SK-N-SH (cell line): ENCODE measurements around the gene ZNF260. TPM values are rescaled to one million over a fixed set of nuclear protein-coding genes. Genes with fewer than 3 reads are reported as not detected.

Source experiments
- CTCF ChIA-PET: fragments of 300-600, 350-600 bp; formaldehyde crosslinking; extraction: SDS; loops from one replicate; lab custom pipeline; 2021; lab: Yijun Ruan, JAX
- POLR2A ChIA-PET: fragments of 350-600 bp; sonication (Branson Sonifier 250); formaldehyde crosslinking; extraction: SDS; loops from one replicate; lab custom pipeline; 2020; ENCODE audit warnings: antibody characterized with exemption, inconsistent platforms; lab: Yijun Ruan, JAX
- DNase-seq: peaks from one replicate; pipeline ENCODE4 v3.0.0; 2012
- H2AFZ ChIP-seq: fragments of 200-600 bp; sonication (generic); 2 replicates; pipeline ENCODE4 v1.8.1; 2016; ENCODE audit warnings: antibody characterized with exemption, mild to moderate bottlenecking, low read depth
- H3F3A ChIP-seq: fragments of 200-600 bp; sonication (generic); replicated peaks from 2 replicates; pipeline ENCODE3; 2016; ENCODE audit warnings: antibody characterized with exemption, mild to moderate bottlenecking; ENCODE audit not compliant: insufficient read depth
- H3K27ac ChIP-seq, 2 experiments: fragments of 200-500 bp in 1 of 2; fragments of 200-600 bp in 1 of 2; sonication (Bioruptor generic) in 1 of 2; sonication (generic), shearing (Covaris generic) in 1 of 2; 2 replicates each; pipeline versions ENCODE4 v1.5.1 to v1.6.1; 2014 to 2016; ENCODE audit warnings: low read depth in 2 of 2, inconsistent platforms in 1 of 2, low read length in 1 of 2, mild to moderate bottlenecking in 1 of 2, mixed read lengths in 1 of 2
- H3K27me3 ChIP-seq: fragments of 200-600 bp; sonication (generic), shearing (Covaris generic); 2 replicates; pipeline ENCODE4 v1.6.1; 2016; ENCODE audit warnings: mixed run types; ENCODE audit not compliant: insufficient read depth
- H3K36me3 ChIP-seq, 2 experiments: fragments of 200-500 bp in 1 of 2; fragments of 200-600 bp in 1 of 2; sonication (Bioruptor generic) in 1 of 2; sonication (generic) in 1 of 2; replicated peaks in 1 of 2; 2 replicates each; pipeline versions ENCODE3 to v1.5.1; 2014 to 2016; ENCODE audit warnings: low read length in 1 of 2, mild to moderate bottlenecking in 1 of 2; ENCODE audit not compliant: insufficient read depth in 2 of 2, control insufficient read depth in 1 of 2
- H3K4me1 ChIP-seq, 2 experiments: fragments of 200-500 bp in 1 of 2; fragments of 200-600 bp in 1 of 2; sonication (Bioruptor generic) in 1 of 2; sonication (generic), shearing (Covaris generic) in 1 of 2; 2 replicates each; pipeline versions ENCODE4 v1.5.1 to v1.6.1; 2014 to 2016; ENCODE audit warnings: low read depth in 1 of 2, low read length in 1 of 2, mixed run types in 1 of 2; ENCODE audit not compliant: insufficient read depth in 2 of 2, control insufficient read depth in 1 of 2
- H3K4me2 ChIP-seq: fragments of 200-600 bp; sonication (generic), shearing (Covaris generic); 2 replicates; pipeline ENCODE4 v1.6.1; 2017; ENCODE audit warnings: mixed run types
- H3K4me3 ChIP-seq, 2 experiments: fragments of 200-500 bp in 1 of 2; fragments of 200-600 bp in 1 of 2; sonication (Bioruptor generic) in 1 of 2; sonication (generic), shearing (Covaris generic) in 1 of 2; 2 replicates each; pipeline versions ENCODE4 v1.5.1 to v1.8.1; 2014 to 2016; ENCODE audit warnings: low read depth in 2 of 2, inconsistent platforms in 1 of 2, low read length in 1 of 2, mild to moderate bottlenecking in 1 of 2, mixed read lengths in 1 of 2, moderate library complexity in 1 of 2
- H3K79me2 ChIP-seq: fragments of 200-600 bp; sonication (generic); 2 replicates; pipeline ENCODE4 v1.8.1; 2017; ENCODE audit warnings: mild to moderate bottlenecking; ENCODE audit not compliant: insufficient read depth
- H3K9ac ChIP-seq: fragments of 200-600 bp; sonication (generic); 2 replicates; pipeline ENCODE4 v1.6.1; 2017; ENCODE audit warnings: mixed run types
- H3K9me2 ChIP-seq: fragments of 200-600 bp; sonication (generic); 2 replicates; pipeline ENCODE4 v1.6.1; 2017; ENCODE audit warnings: mixed run types
- H3K9me3 ChIP-seq: fragments of 200-600 bp; sonication (generic); 2 replicates; pipeline ENCODE4 v1.6.1; 2017; ENCODE audit warnings: mixed run types, mild to moderate bottlenecking, moderate library complexity
- H4K20me1 ChIP-seq: fragments of 200-600 bp; sonication (generic); 2 replicates; pipeline ENCODE4 v1.6.1; 2017; ENCODE audit warnings: mild to moderate bottlenecking, mixed run types; ENCODE audit not compliant: insufficient read depth
- CHD2 ChIP-seq: fragments of 150-350 bp; IDR thresholded peaks from 2 replicates; pipeline ENCODE4 v1.6.1; 2018; ENCODE audit warnings: low read length; ENCODE audit not compliant: partially characterized antibody
- ELF1 ChIP-seq: IDR thresholded peaks from 2 replicates; pipeline ENCODE4 v1.4.0; 2012
- FOXJ3 ChIP-seq: sonication (generic); formaldehyde crosslinking; IDR thresholded peaks from 2 replicates; pipeline ENCODE4 v1.5.1; 2020; ENCODE audit warnings: mild to moderate bottlenecking, missing genetic modification reagents
- FOXM1 ChIP-seq: IDR thresholded peaks from 2 replicates; pipeline ENCODE4 v1.4.0; 2012; ENCODE audit warnings: low read depth, mild to moderate bottlenecking
- MEF2A ChIP-seq: IDR thresholded peaks from 2 replicates; pipeline ENCODE4 v1.4.0; 2012; ENCODE audit warnings: low read depth, borderline replicate concordance
- MXI1 ChIP-seq: IDR thresholded peaks from 2 replicates; pipeline ENCODE4 v1.6.1; 2012; ENCODE audit warnings: mild to moderate bottlenecking, low read depth, low read length, improper control_type of control experiment
- NFIC ChIP-seq: IDR thresholded peaks from 2 replicates; pipeline ENCODE4 v1.4.0; 2012; ENCODE audit warnings: borderline replicate concordance
- NRF1 ChIP-seq: IDR thresholded peaks from 2 replicates; pipeline ENCODE4 v1.6.1; 2012; ENCODE audit warnings: low read depth, mild to moderate bottlenecking, low read length
- PBX3 ChIP-seq: IDR thresholded peaks from 2 replicates; pipeline ENCODE4; 2012
- RAD21 ChIP-seq: IDR thresholded peaks from 2 replicates; pipeline ENCODE4 v1.6.1; 2012; ENCODE audit warnings: mild to moderate bottlenecking, low read length
- REST ChIP-seq: IDR thresholded peaks from 2 replicates; pipeline ENCODE4 v1.6.1; 2012; ENCODE audit warnings: mild to moderate bottlenecking, low read depth, low read length, moderate library complexity
- RFX5 ChIP-seq: IDR thresholded peaks from 2 replicates; pipeline ENCODE4 v1.6.1; 2012; ENCODE audit warnings: mild to moderate bottlenecking, improper control_type of control experiment, low read length
- TCF12 ChIP-seq: IDR thresholded peaks from 2 replicates; pipeline ENCODE4 v1.4.0; 2012
- TEAD4 ChIP-seq: IDR thresholded peaks from 2 replicates; pipeline ENCODE4 v1.4.0; 2012; ENCODE audit warnings: mild to moderate bottlenecking, borderline replicate concordance; ENCODE audit not compliant: insufficient read depth
- USF1 ChIP-seq: IDR thresholded peaks from 2 replicates; pipeline ENCODE4 v1.4.0; 2012; ENCODE audit warnings: low read depth, borderline replicate concordance
- USF2 ChIP-seq: fragments of 150-350 bp; IDR thresholded peaks from 2 replicates; pipeline ENCODE4 v1.6.1; 2017; ENCODE audit warnings: antibody characterized with exemption, low read length, low read depth, borderline replicate concordance
- YY1 ChIP-seq: IDR thresholded peaks from 2 replicates; pipeline ENCODE4 v1.4.0; 2012; ENCODE audit warnings: low read depth, mild to moderate bottlenecking
- WGBS: methylation state at CpG from one replicate; pipeline ENCODE4 v1.1.6; 2017; ENCODE audit warnings: low lambda C conversion rate; 5-methylcytosine and 5-hydroxymethylcytosine counted together
- polyA plus RNA-seq, 3 experiments: library from polyadenylated mRNA; depleted of rRNA; stranded (reverse); fragments of >200 nt; gene quantifications; 2 replicates each; pipeline ENCODE4 v1.2.3, GENCODE V29; 2012

Gene ZNF260
- polyA plus RNA-seq, 1 of the 3 experiments (the other 2 are of a cell fraction) = 2.6 TPM

- Histone ChIP-seq H3K27me3 (no peaks in the 10 kb centered on the region), H3K4me2 (no peak overlapping the region), H3K79me2 (peaks cover 23% of the 10 kb centered on the region), H3K4me3 (no peak overlapping the region; a peak in 1 of 4 replicates), H3K9me2 (no peaks in the 10 kb centered on the region), H3K36me3 (peaks cover 43 to 79% of the 10 kb centered on the region in 2 experiments), H3K4me1 (no peaks in the 10 kb centered on the region), H3K9ac (no peak overlapping the region), H3K9me3 (peaks cover 61% of the 10 kb centered on the region), H3F3A (peaks cover 9% of the 10 kb centered on the region), H2AFZ (no peak overlapping the region), H3K27ac (no peak overlapping the region), H4K20me1 (no peaks in the 10 kb centered on the region)
- DNase-seq = no peak
- TF ChIP-seq FOXM1 = no peak
- no peak for TF ChIP-seq MEF2A
- TF ChIP-seq REST = no peak
- TF ChIP-seq TCF12 = no peak
- TF ChIP-seq USF2 = no peak
- TF ChIP-seq NRF1 = no peak
- no peak for TF ChIP-seq RFX5
- no peak for TF ChIP-seq MXI1
- no peak for TF ChIP-seq FOXJ3
- no peak for TF ChIP-seq ELF1
- 90% methylated on average over 2 of the region's 2 CpGs for WGBS
- CTCF ChIA-PET = no interaction called here
- POLR2A ChIA-PET = no interaction called here
Observed at GRCh38 chr19:36514012-36514612, 14.0 kb downstream of the ZNF260 start.

GRCh38 chr19:36508325-36508724 is 19.7 kb downstream of the ZNF260 start:
- H2AFZ ChIP-seq = no peak overlapping the region
- H3K27me3 ChIP-seq = no peaks in the 10 kb centered on the region
- no peaks in the 10 kb centered on the region for H3K9me2 ChIP-seq
- DNase-seq = no peak
- TF ChIP-seq FOXJ3 (no peak), USF1 (no peak), NFIC (no peak), CHD2 (no peak), RAD21 (no peak), YY1 (no peak), PBX3 (no peak), TEAD4 (no peak)
- peaks cover 27% of the 10 kb centered on the region for H3K9me3 ChIP-seq
- peaks cover under 1 to 21% of the 10 kb centered on the region in 2 experiments for H3K36me3 ChIP-seq
- CTCF ChIA-PET = no interaction called here
- H3F3A ChIP-seq = peaks cover 9% of the 10 kb centered on the region
- no peaks in the 10 kb centered on the region for H3K79me2 ChIP-seq
- H3K9ac ChIP-seq = no peak overlapping the region
- no peaks in the 10 kb centered on the region for H3K4me1 ChIP-seq
- no peak overlapping the region for H3K27ac ChIP-seq
- POLR2A ChIA-PET = no interaction called here
- H3K4me2 ChIP-seq = no peak overlapping the region
- H3K4me3 ChIP-seq = no peak overlapping the region
- H4K20me1 ChIP-seq = no peaks in the 10 kb centered on the region
- WGBS = 86% methylated on average over 3 of the region's 3 CpGs
